HepG2 (cell line): ENCODE data around the gene KREMEN1. TPM values are rescaled to one million over a fixed set of nuclear protein-coding genes. Genes with fewer than 3 reads are reported as not detected.
A peak's percentile ranks its signal among the peaks of the same experiment; 100 is the strongest.

Experiments
- ARID5B ChIP-seq: IDR thresholded peaks from 2 replicates; pipeline ENCODE4 v1.4.0; 2020; ENCODE audit warnings: mild to moderate bottlenecking, missing genetic modification reagents
- EP300 ChIP-seq, 3 experiments: sonication (generic) in 1 of 3; formaldehyde crosslinking in 1 of 3; IDR thresholded peaks; 2 replicates each; pipeline versions ENCODE4 v1.5.1 to v1.6.1; 2011 to 2020; ENCODE audit warnings: low read depth in 2 of 3, low read length in 2 of 3, borderline replicate concordance in 1 of 3, improper control_type of control experiment in 1 of 3, mild to moderate bottlenecking in 1 of 3, missing genetic modification reagents in 1 of 3, moderate library complexity in 1 of 3
- FOSL2 ChIP-seq: sonication (generic); formaldehyde crosslinking; IDR thresholded peaks from 2 replicates; pipeline ENCODE4 v1.4.0; 2020; ENCODE audit warnings: missing genetic modification reagents
- NFE2 ChIP-seq: sonication (generic); formaldehyde crosslinking; IDR thresholded peaks from 2 replicates; pipeline ENCODE4 v1.4.0; 2020; ENCODE audit warnings: missing genetic modification reagents
- NFE2L2 ChIP-seq: fragments of 150-350 bp; IDR thresholded peaks from 2 replicates; pipeline ENCODE4 v1.6.1; 2014; ENCODE audit warnings: low read length
- TEAD3 ChIP-seq: optimal IDR thresholded peaks from 2 replicates; pipeline ENCODE3; 2016; ENCODE audit warnings: borderline replicate concordance
- ZNF446 ChIP-seq: sonication (generic); formaldehyde crosslinking; IDR thresholded peaks from 2 replicates; pipeline ENCODE4 v1.5.0; 2020; ENCODE audit warnings: mild to moderate bottlenecking, missing genetic modification reagents
- ZNF510 ChIP-seq: sonication (generic); formaldehyde crosslinking; IDR thresholded peaks from 2 replicates; pipeline ENCODE4 v1.4.0; 2020; ENCODE audit warnings: low read depth, mild to moderate bottlenecking, missing genetic modification reagents
- polyA plus RNA-seq, 8 experiments: library from polyadenylated mRNA; depleted of rRNA in 3 of 8; stranded (reverse) in 7 of 8; unstranded in 1 of 8; fragments of >200 nt; fragmentation: Illumina TruSeq in 4 of 8; extraction: Trizol in 4 of 8; gene quantifications; 2 replicates each; pipeline versions ENCODE4 v1.2.1 to v1.2.3, GENCODE V29; 2011 to 2016; ENCODE audit warnings: low read depth in 4 of 8, missing spikeins in 1 of 8, mixed read lengths in 1 of 8; ENCODE audit not compliant: insufficient read depth in 1 of 8
- total RNA-seq, 5 experiments: library from RNA; depleted of rRNA; stranded (reverse); fragments of >200 nt; fragmentation: Illumina TruSeq; extraction: Trizol; gene quantifications; 2 replicates each; pipeline ENCODE4 v1.2.3, GENCODE V29; 2016; ENCODE audit warnings: low read depth in 1 of 5
- TF ChIP-seq, protein P1 (sequence below): sonication (generic); formaldehyde crosslinking; IDR thresholded peaks from 2 replicates; pipeline ENCODE4 v1.5.0; 2020; ENCODE audit warnings: missing genetic modification reagents
- TF ChIP-seq, protein P2 (sequence below): sonication (generic); formaldehyde crosslinking; IDR thresholded peaks from 2 replicates; pipeline ENCODE4 v1.4.0; 2020; ENCODE audit warnings: missing genetic modification reagents, borderline replicate concordance

KREMEN1 gene
- total and polyA plus RNA-seq, 2 of the 13 experiments (the other 11 are each of a cell fraction or from before 2014, with no cell fraction given): 9.8 to 13.8 TPM

GRCh38 chr22:29031227-29032011 is 41.4 kb upstream of the KREMEN1 start (continued):
- TF ChIP-seq, protein P1, sequence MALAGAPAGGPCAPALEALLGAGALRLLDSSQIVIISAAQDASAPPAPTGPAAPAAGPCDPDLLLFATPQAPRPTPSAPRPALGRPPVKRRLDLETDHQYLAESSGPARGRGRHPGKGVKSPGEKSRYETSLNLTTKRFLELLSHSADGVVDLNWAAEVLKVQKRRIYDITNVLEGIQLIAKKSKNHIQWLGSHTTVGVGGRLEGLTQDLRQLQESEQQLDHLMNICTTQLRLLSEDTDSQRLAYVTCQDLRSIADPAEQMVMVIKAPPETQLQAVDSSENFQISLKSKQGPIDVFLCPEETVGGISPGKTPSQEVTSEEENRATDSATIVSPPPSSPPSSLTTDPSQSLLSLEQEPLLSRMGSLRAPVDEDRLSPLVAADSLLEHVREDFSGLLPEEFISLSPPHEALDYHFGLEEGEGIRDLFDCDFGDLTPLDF: no peak
- TF ChIP-seq EP300 (IDR thresholded peaks at IDR 0.05; ENCODE audit: low read depth in 2 of 2, low read length in 2 of 2) (peak in 1 of 2 experiments; percentile 68; a peak in 2 of 4 replicates), EP300 (CRISPR knock-in tag; IDR thresholded peaks at IDR 0.05; ENCODE audit: borderline replicate concordance) (peak; percentile 53; the same call in 1 of the 2 replicates), NFE2L2 (peak; percentile 79; the same call in 1 of the 2 replicates), NFE2 (peak; percentile 67; the same call in 1 of the 2 replicates), ARID5B (CRISPR knock-in tag) (0 out of 2 replicates have a peak, but pooled peaks have one; percentile 40), ZNF446 (CRISPR knock-in tag) (no peak), TEAD3 (CRISPR knock-in tag) (peak; percentile 75), FOSL2 (peak; percentile 97), ZNF510 (CRISPR knock-in tag) (0 out of 2 replicates have a peak, but pooled peaks have one; percentile 55)
- TF ChIP-seq, protein P2, sequence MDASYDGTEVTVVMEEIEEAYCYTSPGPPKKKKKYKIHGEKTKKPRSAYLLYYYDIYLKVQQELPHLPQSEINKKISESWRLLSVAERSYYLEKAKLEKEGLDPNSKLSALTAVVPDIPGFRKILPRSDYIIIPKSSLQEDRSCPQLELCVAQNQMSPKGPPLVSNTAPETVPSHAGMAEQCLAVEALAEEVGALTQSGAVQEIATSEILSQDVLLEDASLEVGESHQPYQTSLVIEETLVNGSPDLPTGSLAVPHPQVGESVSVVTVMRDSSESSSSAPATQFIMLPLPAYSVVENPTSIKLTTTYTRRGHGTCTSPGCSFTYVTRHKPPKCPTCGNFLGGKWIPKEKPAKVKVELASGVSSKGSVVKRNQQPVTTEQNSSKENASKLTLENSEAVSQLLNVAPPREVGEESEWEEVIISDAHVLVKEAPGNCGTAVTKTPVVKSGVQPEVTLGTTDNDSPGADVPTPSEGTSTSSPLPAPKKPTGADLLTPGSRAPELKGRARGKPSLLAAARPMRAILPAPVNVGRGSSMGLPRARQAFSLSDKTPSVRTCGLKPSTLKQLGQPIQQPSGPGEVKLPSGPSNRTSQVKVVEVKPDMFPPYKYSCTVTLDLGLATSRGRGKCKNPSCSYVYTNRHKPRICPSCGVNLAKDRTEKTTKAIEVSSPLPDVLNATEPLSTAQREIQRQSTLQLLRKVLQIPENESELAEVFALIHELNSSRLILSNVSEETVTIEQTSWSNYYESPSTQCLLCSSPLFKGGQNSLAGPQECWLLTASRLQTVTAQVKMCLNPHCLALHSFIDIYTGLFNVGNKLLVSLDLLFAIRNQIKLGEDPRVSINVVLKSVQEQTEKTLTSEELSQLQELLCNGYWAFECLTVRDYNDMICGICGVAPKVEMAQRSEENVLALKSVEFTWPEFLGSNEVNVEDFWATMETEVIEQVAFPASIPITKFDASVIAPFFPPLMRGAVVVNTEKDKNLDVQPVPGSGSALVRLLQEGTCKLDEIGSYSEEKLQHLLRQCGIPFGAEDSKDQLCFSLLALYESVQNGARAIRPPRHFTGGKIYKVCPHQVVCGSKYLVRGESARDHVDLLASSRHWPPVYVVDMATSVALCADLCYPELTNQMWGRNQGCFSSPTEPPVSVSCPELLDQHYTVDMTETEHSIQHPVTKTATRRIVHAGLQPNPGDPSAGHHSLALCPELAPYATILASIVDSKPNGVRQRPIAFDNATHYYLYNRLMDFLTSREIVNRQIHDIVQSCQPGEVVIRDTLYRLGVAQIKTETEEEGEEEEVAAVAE (CRISPR knock-in tag): peak; percentile 54; the same call in 1 of the 2 replicates
- TF ChIP-seq, all 625 proteins: peak for 102
